Measurements from ENCODE around the gene UBL4A.

Gene UBL4A

GRCh38 chrX:154439841-154440240 is 46.6 kb downstream of the UBL4A start:
- no peak overlapping the region for H3K4me3 ChIP-seq (ENCODE audit: low read length)
- TF ChIP-seq CTCF (IDR thresholded peaks at IDR 0.05; ENCODE audit: insufficient read depth, low read depth, low read length, missing control alignments) = no peak
- no peak for DNase-seq (ENCODE audit: low read depth)

GRCh38 chrX:154437971-154438893 is 48.2 kb downstream of the UBL4A start:
- no peak for DNase-seq (ENCODE audit: low read depth)
- peak overlapping the region; percentile 57 for H3K4me3 ChIP-seq (ENCODE audit: low read length)
- no peak for TF ChIP-seq CTCF (IDR thresholded peaks at IDR 0.05; ENCODE audit: insufficient read depth, low read depth, low read length, missing control alignments)

- no peak for TF ChIP-seq CTCF (IDR thresholded peaks at IDR 0.05; ENCODE audit: insufficient read depth, low read depth, low read length, missing control alignments)
Observed at GRCh38 chrX:154436983-154437752, 49.2 kb downstream of the UBL4A start, which contains the start of gene GDI1. GDI1 (plus strand) TSS chrX:154437154; CDS start chrX:154437255, 101 bp downstream.

GRCh38 chrX:154436374-154436982 is 49.9 kb downstream of the UBL4A start:
- H3K4me3 ChIP-seq (ENCODE audit: low read length) = peak overlapping the region; percentile 22
- peak; percentile 27 for DNase-seq (ENCODE audit: low read depth)
- no peak for TF ChIP-seq CTCF (IDR thresholded peaks at IDR 0.05; ENCODE audit: insufficient read depth, low read depth, low read length, missing control alignments)

More at GRCh38 chrX:154436983-154437752, 49.2 kb downstream of the UBL4A start, which contains the start of gene GDI1:
- DNase-seq (ENCODE audit: low read depth) = peak; percentile 43
- peak within 1 kb of the TSS; percentile 57 for H3K4me3 ChIP-seq (ENCODE audit: low read length)

GRCh38 chrX:154435171-154435733 is 51.2 kb downstream of the UBL4A start:
- no peak for DNase-seq (ENCODE audit: low read depth)
- H3K4me3 ChIP-seq (ENCODE audit: low read length) = no peak overlapping the region
- TF ChIP-seq CTCF (IDR thresholded peaks at IDR 0.05; ENCODE audit: insufficient read depth, low read depth, low read length, missing control alignments) = no peak

GRCh38 chrX:154434394-154435168 is 51.8 kb downstream of the UBL4A start:
- TF ChIP-seq CTCF (IDR thresholded peaks at IDR 0.05; ENCODE audit: insufficient read depth, low read depth, low read length, missing control alignments) = no peak
- no peak for DNase-seq (ENCODE audit: low read depth)
- no peak overlapping the region for H3K4me3 ChIP-seq (ENCODE audit: low read length)

Measured in epithelial cell of esophagus (primary cell).